ENCODE data around the gene RNASEL. TPM values are rescaled to one million over a fixed set of nuclear protein-coding genes. Genes with fewer than 3 reads are reported as not detected.

The RNASEL gene
- polyA plus RNA-seq, 1 of the 3 experiments (the other 2 are of a cell fraction) = not detected

DNA sequence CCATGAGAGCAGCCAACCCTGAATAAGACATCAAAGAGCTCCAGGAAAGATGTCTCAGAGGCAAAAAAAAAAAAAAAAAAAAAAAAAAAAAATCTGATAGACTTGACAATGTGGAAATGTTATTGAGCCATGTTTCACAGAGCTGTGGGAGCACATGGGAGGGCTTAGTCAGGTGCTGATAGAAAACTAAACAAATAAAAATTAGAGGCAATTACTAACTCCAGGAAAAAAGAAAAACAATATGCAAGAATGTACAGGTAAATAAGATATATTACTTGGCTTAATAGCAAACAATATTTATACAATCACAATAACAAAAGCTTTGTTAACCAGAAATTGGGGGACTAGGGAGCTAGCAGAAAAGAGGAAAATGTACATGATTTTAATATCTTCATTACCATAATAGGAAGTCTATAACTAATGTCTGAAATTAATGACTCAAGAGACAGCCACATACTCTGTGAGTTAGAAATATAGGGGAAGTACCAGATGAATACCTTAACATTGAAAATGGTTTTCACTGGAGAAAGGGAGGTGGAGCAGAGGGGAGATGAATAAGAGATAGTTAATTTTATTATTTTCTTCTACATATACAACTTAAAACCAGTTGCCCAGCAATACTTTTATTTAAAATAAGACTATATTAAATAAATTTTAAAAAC, 32.0 kb upstream of the RNASEL start:
- Histone ChIP-seq H3K79me2 (ENCODE audit: insufficient read depth) (no peaks in the 10 kb centered on the region), H3K36me3 (replicated peaks in 1 of 2; ENCODE audit: control insufficient read depth in 1 of 2, insufficient read depth in 2 of 2, low read length in 1 of 2) (no peaks in the 10 kb centered on the region), H3K27me3 (ENCODE audit: insufficient read depth) (no peaks in the 10 kb centered on the region), H3K9ac (no peak overlapping the region), H2AFZ (ENCODE audit: low read depth) (no peak overlapping the region), H3K27ac (ENCODE audit: low read depth in 2 of 2, low read length in 1 of 2) (no peak overlapping the region), H3K9me2 (no peaks in the 10 kb centered on the region), H3K4me2 (no peak overlapping the region), H3K4me1 (ENCODE audit: control insufficient read depth in 1 of 2, insufficient read depth in 2 of 2, low read depth in 1 of 2, low read length in 1 of 2) (peaks cover 12 to 17% of the 10 kb centered on the region in 2 experiments), H3K9me3 (0 out of 2 replicates have a peak, but pooled peaks cover 3% of the 10 kb centered on the region), H4K20me1 (ENCODE audit: insufficient read depth) (no peaks in the 10 kb centered on the region), H3K4me3 (ENCODE audit: low read depth in 2 of 2, low read length in 1 of 2) (no peak overlapping the region), H3F3A (replicated peaks; ENCODE audit: insufficient read depth) (peaks cover 3% of the 10 kb centered on the region)
- ChIA-PET POLR2A (no interaction called here), CTCF (interaction anchor here (1.1 kb wide), 1 partner anchor 166 kb away, joined by 3 read pairs; no protein-coding TSS in a partner anchor)
- no peak for TF ChIP-seq GABPA (IDR thresholded peaks at IDR 0.05; ENCODE audit: low read depth)
- no peak for TF ChIP-seq RAD21 (IDR thresholded peaks at IDR 0.05; ENCODE audit: low read length)
- no peak for TF ChIP-seq MXI1 (IDR thresholded peaks at IDR 0.05; ENCODE audit: low read depth, low read length)
- TF ChIP-seq ELF1 (IDR thresholded peaks at IDR 0.05) = no peak
- no peak for TF ChIP-seq TCF12 (IDR thresholded peaks at IDR 0.05)
- no peak for TF ChIP-seq RFX5 (IDR thresholded peaks at IDR 0.05; ENCODE audit: low read length)
- no peak for TF ChIP-seq YY1 (IDR thresholded peaks at IDR 0.05; ENCODE audit: low read depth)
- TF ChIP-seq, protein P1, sequence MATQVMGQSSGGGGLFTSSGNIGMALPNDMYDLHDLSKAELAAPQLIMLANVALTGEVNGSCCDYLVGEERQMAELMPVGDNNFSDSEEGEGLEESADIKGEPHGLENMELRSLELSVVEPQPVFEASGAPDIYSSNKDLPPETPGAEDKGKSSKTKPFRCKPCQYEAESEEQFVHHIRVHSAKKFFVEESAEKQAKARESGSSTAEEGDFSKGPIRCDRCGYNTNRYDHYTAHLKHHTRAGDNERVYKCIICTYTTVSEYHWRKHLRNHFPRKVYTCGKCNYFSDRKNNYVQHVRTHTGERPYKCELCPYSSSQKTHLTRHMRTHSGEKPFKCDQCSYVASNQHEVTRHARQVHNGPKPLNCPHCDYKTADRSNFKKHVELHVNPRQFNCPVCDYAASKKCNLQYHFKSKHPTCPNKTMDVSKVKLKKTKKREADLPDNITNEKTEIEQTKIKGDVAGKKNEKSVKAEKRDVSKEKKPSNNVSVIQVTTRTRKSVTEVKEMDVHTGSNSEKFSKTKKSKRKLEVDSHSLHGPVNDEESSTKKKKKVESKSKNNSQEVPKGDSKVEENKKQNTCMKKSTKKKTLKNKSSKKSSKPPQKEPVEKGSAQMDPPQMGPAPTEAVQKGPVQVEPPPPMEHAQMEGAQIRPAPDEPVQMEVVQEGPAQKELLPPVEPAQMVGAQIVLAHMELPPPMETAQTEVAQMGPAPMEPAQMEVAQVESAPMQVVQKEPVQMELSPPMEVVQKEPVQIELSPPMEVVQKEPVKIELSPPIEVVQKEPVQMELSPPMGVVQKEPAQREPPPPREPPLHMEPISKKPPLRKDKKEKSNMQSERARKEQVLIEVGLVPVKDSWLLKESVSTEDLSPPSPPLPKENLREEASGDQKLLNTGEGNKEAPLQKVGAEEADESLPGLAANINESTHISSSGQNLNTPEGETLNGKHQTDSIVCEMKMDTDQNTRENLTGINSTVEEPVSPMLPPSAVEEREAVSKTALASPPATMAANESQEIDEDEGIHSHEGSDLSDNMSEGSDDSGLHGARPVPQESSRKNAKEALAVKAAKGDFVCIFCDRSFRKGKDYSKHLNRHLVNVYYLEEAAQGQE (IDR thresholded peaks at IDR 0.05; ENCODE audit: low read depth, low read length) = no peak
- TF ChIP-seq, protein P2, sequence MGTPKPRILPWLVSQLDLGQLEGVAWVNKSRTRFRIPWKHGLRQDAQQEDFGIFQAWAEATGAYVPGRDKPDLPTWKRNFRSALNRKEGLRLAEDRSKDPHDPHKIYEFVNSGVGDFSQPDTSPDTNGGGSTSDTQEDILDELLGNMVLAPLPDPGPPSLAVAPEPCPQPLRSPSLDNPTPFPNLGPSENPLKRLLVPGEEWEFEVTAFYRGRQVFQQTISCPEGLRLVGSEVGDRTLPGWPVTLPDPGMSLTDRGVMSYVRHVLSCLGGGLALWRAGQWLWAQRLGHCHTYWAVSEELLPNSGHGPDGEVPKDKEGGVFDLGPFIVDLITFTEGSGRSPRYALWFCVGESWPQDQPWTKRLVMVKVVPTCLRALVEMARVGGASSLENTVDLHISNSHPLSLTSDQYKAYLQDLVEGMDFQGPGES (IDR thresholded peaks at IDR 0.05; ENCODE audit: low read depth, low read length) = no peak
- no peak for TF ChIP-seq EZH2phosphoT487 (IDR thresholded peaks at IDR 0.05; ENCODE audit: borderline replicate concordance, low read depth)
- no peak for TF ChIP-seq SMC3 (IDR thresholded peaks at IDR 0.05; ENCODE audit: low read depth, low read length)
- TF ChIP-seq, protein P3, sequence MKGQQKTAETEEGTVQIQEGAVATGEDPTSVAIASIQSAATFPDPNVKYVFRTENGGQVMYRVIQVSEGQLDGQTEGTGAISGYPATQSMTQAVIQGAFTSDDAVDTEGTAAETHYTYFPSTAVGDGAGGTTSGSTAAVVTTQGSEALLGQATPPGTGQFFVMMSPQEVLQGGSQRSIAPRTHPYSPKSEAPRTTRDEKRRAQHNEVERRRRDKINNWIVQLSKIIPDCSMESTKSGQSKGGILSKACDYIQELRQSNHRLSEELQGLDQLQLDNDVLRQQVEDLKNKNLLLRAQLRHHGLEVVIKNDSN (IDR thresholded peaks at IDR 0.05; ENCODE audit: borderline replicate concordance, low read depth) = no peak
- TF ChIP-seq EP300 (IDR thresholded peaks at IDR 0.05; ENCODE audit: borderline replicate concordance in 1 of 2, low read depth in 1 of 2, low read length in 1 of 2) = no peak
- no peak for TF ChIP-seq RCOR1 (IDR thresholded peaks at IDR 0.05; ENCODE audit: low read length)
- no peak for DNase-seq
